Transverse colon (tissue), 4 donors: ENCODE data around the gene ZFP1. TPM values are rescaled to one million over a fixed set of nuclear protein-coding genes. Genes with fewer than 3 reads are reported as not detected.
A peak's percentile ranks its signal among the peaks of the same experiment; 100 is the strongest.

ENCODE experiments used
- DNase-seq: peaks from one replicate; pipeline ENCODE4 v3.0.0-alpha.2; 2019
- H3K27ac ChIP-seq, 4 donors: fragments of 200-600 bp; sonication (generic); 2 replicates each; pipeline ENCODE4 v1.5.1; 2016 to 2018; ENCODE audit warnings: inconsistent platforms in 4 of 4
- H3K27me3 ChIP-seq: fragments of 200-600 bp; sonication (generic); 2 replicates; pipeline ENCODE4 v1.5.1; 2017; ENCODE audit warnings: inconsistent platforms
- H3K36me3 ChIP-seq, 4 donors: fragments of 200-600 bp; sonication (generic); 2 replicates each; pipeline ENCODE4 v1.5.1; 2017 to 2019; ENCODE audit warnings: inconsistent platforms in 4 of 4
- H3K4me1 ChIP-seq, 4 donors: fragments of 200-600 bp; sonication (generic); 2 replicates each; pipeline ENCODE4 v1.5.1; 2017 to 2020; ENCODE audit warnings: inconsistent platforms in 4 of 4
- H3K4me3 ChIP-seq, 4 donors: fragments of 200-600 bp; sonication (generic); 1 replicate in 1 of 4; 2 replicates in 3 of 4; pipeline versions ENCODE4 v1.5.1 to v1.6.1; 2017 to 2019; ENCODE audit warnings: inconsistent platforms in 4 of 4
- H3K9me3 ChIP-seq, 2 donors: fragments of 200-600 bp; sonication (generic); 2 replicates each; pipeline ENCODE4 v1.5.1; 2017 to 2019; ENCODE audit warnings: inconsistent platforms in 2 of 2
- CTCF ChIP-seq, 5 experiments: fragments of 200-600 bp in 3 of 5; fragments of 450-650 bp in 2 of 5; sonication (generic) in 3 of 5; IDR thresholded peaks; 1 replicate in 2 of 5; 2 replicates in 3 of 5; pipeline ENCODE4 v1.5.1; 2016 to 2017; ENCODE audit warnings: antibody characterized with exemption in 5 of 5, inconsistent platforms in 3 of 5, mild to moderate bottlenecking in 2 of 5, moderate library complexity in 1 of 5
- EP300 ChIP-seq: sonication (generic); formaldehyde crosslinking; IDR thresholded peaks from one replicate; pipeline ENCODE4 v1.6.1; 2017; ENCODE audit warnings: antibody characterized with exemption, low read depth
- POLR2A ChIP-seq: fragments of 450-650 bp; IDR thresholded peaks from one replicate; pipeline ENCODE4 v1.6.1; 2016; ENCODE audit warnings: antibody characterized with exemption, mild to moderate bottlenecking, moderate library complexity
- POLR2AphosphoS5 ChIP-seq, 3 donors: sonication (generic); formaldehyde crosslinking; IDR thresholded peaks; one replicate each; pipeline ENCODE4 v1.6.1; 2016; ENCODE audit warnings: antibody characterized with exemption in 3 of 3
- WGBS, 2 donors: methylation state at CpG; one replicate each; pipeline ENCODE4 v1.1.5; 2018; ENCODE audit warnings: low coverage in 1 of 2; 5-methylcytosine and 5-hydroxymethylcytosine counted together
- in situ Hi-C, 4 donors: fragments of 200-750 bp; cut with MboI; loops; one replicate each; pipeline versions ENCODE4 v1.15.0 to v1.15.1; 2017; ENCODE audit warnings: low sequenced_read_pairs in 3 of 4, low pct_ligation_motif_present in 1 of 4, low pct_unique_long_range_greater_than_20kb in 1 of 4
- intact Hi-C: fragments of 100-400 bp; cut with DNase I; formaldehyde crosslinking; loops from one replicate; pipeline ENCODE4 v1.15.1; 2023; ENCODE audit warnings: low total_unique reads
- total RNA-seq, 4 donors: library from RNA; depleted of rRNA; stranded (reverse); fragments of >200 nt; gene quantifications; one replicate each; pipeline ENCODE4 v1.1.0, GENCODE V29; 2016

ZFP1 gene
- total RNA-seq, 4 donors from 2014 or later: 1.1 to 56.7 (median 6.3) TPM

- in situ Hi-C loops (loop anchor here in 3 of 4 donors (10.0 to 25.0 kb wide), 2 partner anchors 106 to 388 kb away; partner anchors contain the start of genes ZNRF1 (in 2 of the 3) and MLKL (in 1 of the 3)), intact Hi-C loops (no loop called here)
- H3K27me3 ChIP-seq: no peaks in the 10 kb centered on the region
- H3K9me3 ChIP-seq: no peaks in the 10 kb centered on the region
- no peak overlapping the region for H3K27ac ChIP-seq
- whole genome bisulfite sequencing, 2 donors: 83 to 90% methylated on average over 2 to 3 of the region's 3 CpGs
- peaks cover 20 to 53% (median 30%) of the 10 kb centered on the region in 4 donors for H3K4me1 ChIP-seq
- no peak for DNase-seq
- TF ChIP-seq POLR2AphosphoS5 (IDR thresholded peaks at IDR 0.05): no peak
- no peak for TF ChIP-seq POLR2A
- TF ChIP-seq EP300: no peak
- no peak for TF ChIP-seq CTCF (IDR thresholded peaks at IDR 0.05)
- no peak overlapping the region for H3K4me3 ChIP-seq
- no peaks in the 10 kb centered on the region for H3K36me3 ChIP-seq
Observed at GRCh38 chr16:75100603-75100990, 47.7 kb upstream of the ZFP1 start.

GRCh38 chr16:75101635-75102034, 46.7 kb upstream of the ZFP1 start:
- Histone ChIP-seq H3K27ac (no peak overlapping the region), H3K27me3 (no peaks in the 10 kb centered on the region), H3K4me3 (no peak overlapping the region), H3K4me1 (peaks cover 22 to 57% (median 35%) of the 10 kb centered on the region in 4 donors), H3K36me3 (no peaks in the 10 kb centered on the region), H3K9me3 (no peaks in the 10 kb centered on the region)
- 90 to 91% methylated on average over 2 to 3 of the region's 3 CpGs for WGBS, 2 donors
- DNase-seq: no peak
- intact Hi-C loops (no loop called here), in situ Hi-C loops (loop anchor here in 3 of 4 donors (10.0 to 25.0 kb wide), 2 partner anchors 107 to 389 kb away; partner anchors contain the start of genes ZNRF1 (in 2 of the 3) and MLKL (in 1 of the 3))
- TF ChIP-seq EP300 (no peak), CTCF (IDR thresholded peaks at IDR 0.05) (no peak), POLR2A (no peak), POLR2AphosphoS5 (IDR thresholded peaks at IDR 0.05) (no peak)

GRCh38 chr16:75102595-75102994, 45.7 kb upstream of the ZFP1 start:
- in situ Hi-C loops (loop anchor here in 3 of 4 donors (10.0 to 25.0 kb wide), 2 partner anchors 108 to 390 kb away; partner anchors contain the start of genes ZNRF1 (in 2 of the 3) and MLKL (in 1 of the 3)), intact Hi-C loops (no loop called here)
- Histone ChIP-seq H3K4me1 (peaks cover 17 to 59% (median 38%) of the 10 kb centered on the region in 4 donors), H3K27ac (no peak overlapping the region), H3K4me3 (no peak overlapping the region), H3K9me3 (no peaks in the 10 kb centered on the region), H3K27me3 (no peaks in the 10 kb centered on the region), H3K36me3 (no peaks in the 10 kb centered on the region)
- DNase-seq: no peak
- TF ChIP-seq EP300 (no peak), POLR2AphosphoS5 (IDR thresholded peaks at IDR 0.05) (no peak), POLR2A (no peak), CTCF (IDR thresholded peaks at IDR 0.05) (no peak)
- WGBS, 2 donors: 96 to 100% methylated on average over 1 to 9 of the region's 9 CpGs

GRCh38 chr16:75103994-75104393, 44.3 kb upstream of the ZFP1 start:
- DNase-seq: no peak
- Histone ChIP-seq H3K27ac (peak overlapping the region in 3 of 4 donors; percentile 69 to 90 (median 77)), H3K36me3 (no peaks in the 10 kb centered on the region), H3K9me3 (no peaks in the 10 kb centered on the region), H3K4me3 (no peak overlapping the region), H3K27me3 (no peaks in the 10 kb centered on the region), H3K4me1 (peaks cover 20 to 61% (median 45%) of the 10 kb centered on the region in 4 donors)
- 90 to 95% methylated on average over 3 to 5 of the region's 5 CpGs for WGBS, 2 donors
- TF ChIP-seq CTCF (IDR thresholded peaks at IDR 0.05) (no peak), POLR2AphosphoS5 (IDR thresholded peaks at IDR 0.05) (no peak), POLR2A (no peak), EP300 (no peak)
- in situ Hi-C loops (loop anchor here in 3 of 4 donors (10.0 to 25.0 kb wide), 2 partner anchors 109 to 392 kb away; partner anchors contain the start of genes ZNRF1 (in 2 of the 3) and MLKL (in 1 of the 3)), intact Hi-C loops (no loop called here)
